Kasumi-1 (cell line): ENCODE data around the gene ZNF606.
"Not testable (repeated sequence)": the region's sequence is repeated elsewhere in the genome, so short reads cannot be mapped to it uniquely, and the experiment has no call there.

Experiments
- DNase-seq, 2 experiments: peaks; one replicate each; lab custom pipeline; 2025; lab: John Stamatoyannopoulos, UW

Gene ZNF606

GRCh38 chr19:58010507-58010906 is 7.9 kb upstream of the ZNF606 start:
- no peak for DNase-seq

GRCh38 chr19:58009666-58010301 is 7.2 kb upstream of the ZNF606 start:
- no peak for DNase-seq

- no peak for DNase-seq
Measured at GRCh38 chr19:58009301-58009665, 6.7 kb upstream of the ZNF606 start.

DNA sequence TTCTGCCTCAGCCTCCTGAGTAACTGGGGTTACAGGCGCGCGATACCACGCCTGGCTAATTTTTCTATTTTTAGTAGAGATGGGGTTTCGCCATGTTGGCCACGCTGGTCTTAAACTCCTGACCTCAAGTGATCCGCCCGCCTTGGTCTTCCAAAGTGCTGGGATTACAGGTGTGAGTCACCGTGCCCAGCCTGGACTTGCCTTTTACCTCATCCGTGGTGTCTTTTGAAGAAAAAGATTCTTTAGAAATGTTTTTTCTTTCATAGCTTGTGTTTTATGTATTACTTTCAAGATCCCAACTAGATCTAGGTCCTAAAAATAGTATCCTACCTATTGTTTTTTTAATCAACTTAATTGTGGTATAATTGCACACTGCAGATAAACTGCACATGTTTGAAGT is 6.3 kb upstream of the ZNF606 start:
- not testable (repeated sequence) for DNase-seq

DNA sequence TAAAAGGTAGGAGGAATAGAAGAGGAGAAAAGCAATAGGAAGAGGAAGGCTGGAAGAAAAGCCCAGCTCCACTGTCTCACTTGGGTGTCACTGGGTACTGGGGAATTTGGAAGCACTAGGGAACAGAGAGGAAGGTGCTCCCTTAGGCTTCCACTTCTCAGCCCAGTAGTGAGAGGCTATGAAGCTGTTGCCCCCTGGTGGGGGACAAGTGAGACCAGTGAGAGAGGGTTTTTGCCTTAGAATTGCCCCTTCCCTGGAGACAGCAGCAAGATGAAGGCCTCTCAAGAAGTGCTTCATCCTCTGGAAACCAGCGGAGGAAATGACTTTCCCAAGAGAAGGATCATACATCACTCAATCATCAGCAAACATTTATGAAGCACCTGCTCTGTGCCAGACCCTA is 4.7 kb upstream of the ZNF606 start:
- DNase-seq: no peak

DNA sequence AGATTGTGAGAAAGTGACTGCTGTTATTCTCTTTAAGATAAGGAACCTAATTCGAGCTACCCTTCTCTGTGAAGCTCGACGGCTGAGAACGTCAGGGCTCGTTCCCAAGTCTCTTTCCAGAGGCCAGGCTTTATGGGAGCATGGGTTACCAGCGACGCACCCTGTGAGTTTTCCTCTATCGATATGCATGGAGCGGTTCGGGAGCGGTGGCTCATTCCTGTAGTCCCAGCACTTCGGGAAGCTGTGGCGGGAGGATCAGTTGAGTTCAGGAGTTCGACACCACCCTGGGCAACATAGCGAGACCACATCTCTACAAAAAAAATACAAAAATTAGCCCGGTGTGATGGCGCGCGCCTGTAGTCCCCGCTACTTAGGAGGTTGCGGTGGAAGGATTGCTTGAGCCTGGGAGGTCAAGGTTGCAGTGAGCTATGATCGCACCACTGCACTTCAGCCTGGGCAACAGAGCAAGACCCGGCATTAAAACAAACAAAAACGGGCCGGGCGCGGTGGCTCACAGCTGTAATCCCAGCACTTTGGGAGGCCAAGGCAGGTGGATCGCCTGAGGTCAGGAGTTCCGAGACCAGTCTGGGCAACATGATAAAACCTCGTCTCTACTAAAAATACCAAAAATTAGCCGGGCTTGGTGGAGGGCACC is 681 bp upstream of the ZNF606 start:
- DNase-seq: no peak

DNA sequence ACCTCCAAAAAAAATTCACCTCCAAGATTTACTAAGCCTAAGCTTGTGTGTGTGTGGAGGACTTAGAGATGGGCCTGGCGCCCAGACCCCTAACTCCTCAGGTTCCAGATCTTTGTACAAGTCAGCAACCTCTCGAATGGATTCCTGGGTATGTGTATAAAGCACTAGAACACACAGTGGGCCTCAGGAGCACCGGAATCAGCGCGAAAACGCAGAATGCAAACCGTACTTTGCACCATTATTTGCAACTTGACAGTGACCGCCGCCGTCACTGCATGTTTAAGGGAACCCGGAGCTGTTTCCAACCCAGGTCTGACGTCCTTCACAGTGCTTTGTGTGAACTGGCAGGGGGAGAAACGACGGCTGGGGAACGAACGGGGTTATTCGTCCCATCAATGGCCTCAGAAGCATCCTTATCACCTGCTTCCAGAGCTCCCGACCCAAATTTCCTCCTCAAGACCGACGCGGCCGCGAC is 688 bp downstream of the ZNF606 start:
- DNase-seq: no peak

DNA sequence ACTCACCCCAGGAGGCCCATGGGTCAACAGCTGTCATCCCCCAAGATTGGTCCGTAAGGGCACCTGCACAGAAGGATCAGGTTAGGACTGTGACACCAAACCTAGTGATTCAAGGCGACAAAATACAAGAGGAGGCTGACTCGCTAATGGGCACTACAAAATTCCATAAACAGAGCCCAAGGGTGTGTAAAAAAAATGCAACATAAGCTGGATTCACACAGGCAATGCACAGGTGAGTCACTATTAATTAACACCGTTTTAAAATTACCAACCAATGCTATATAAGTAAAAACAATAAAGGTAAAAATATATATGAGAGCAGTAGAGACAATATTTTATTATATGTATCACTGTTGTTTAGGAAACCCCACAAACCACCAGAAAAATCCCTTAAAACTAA is 1.9 kb downstream of the ZNF606 start:
- DNase-seq: no peak

DNA sequence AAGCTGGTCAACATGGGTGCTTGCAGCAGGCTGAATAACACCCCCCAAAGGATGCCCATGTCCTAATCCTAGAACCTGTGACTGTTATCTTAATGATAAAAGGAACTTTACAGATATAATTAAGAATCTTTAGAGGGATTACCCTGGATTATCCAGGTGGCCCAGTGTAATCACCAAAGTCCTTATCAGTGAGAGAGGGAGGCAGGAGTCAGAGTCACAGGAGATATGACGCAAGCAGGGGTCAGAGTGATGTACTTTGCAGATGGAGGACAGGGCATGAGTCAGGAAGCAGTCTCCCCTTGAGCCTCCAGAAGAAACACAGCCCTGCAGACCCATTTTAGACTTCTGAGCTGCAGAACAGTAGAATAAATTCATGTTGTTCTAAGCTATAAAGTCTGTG is 9.8 kb downstream of the ZNF606 start:
- no peak for DNase-seq

GRCh38 chr19:57978586-57979289 is 23.9 kb downstream of the ZNF606 start:
- no peak for DNase-seq

DNA sequence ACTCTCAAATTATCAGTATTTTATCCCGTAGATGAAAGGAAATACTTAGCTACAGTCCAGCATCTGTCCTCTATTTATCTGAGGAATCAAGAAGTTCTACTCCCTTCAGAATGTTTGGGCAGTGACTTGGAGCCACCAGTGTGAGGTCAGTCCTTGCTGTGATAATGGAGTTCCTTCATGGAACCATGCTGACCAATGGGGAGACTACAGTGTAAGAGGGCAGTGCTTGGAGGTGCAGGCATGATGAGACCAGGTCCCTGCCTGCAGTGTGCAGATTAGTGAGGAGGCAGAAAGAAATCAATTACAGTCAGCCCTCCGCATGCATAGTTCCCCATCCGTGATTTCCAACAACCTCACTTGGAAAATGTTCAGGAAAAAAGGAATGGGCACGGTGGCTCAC is 28.2 kb downstream of the ZNF606 start, which contains the start of gene C19orf18:
Gene C19orf18 (minus strand): TSS at position 101 of the 400 bp plus-strand sequence. CDS start 102 bp downstream, outside the sequence.
- no peak for DNase-seq

- DNase-seq: no peak
Measured at GRCh38 chr19:57964761-57965160, 37.9 kb downstream of the ZNF606 start.

DNA sequence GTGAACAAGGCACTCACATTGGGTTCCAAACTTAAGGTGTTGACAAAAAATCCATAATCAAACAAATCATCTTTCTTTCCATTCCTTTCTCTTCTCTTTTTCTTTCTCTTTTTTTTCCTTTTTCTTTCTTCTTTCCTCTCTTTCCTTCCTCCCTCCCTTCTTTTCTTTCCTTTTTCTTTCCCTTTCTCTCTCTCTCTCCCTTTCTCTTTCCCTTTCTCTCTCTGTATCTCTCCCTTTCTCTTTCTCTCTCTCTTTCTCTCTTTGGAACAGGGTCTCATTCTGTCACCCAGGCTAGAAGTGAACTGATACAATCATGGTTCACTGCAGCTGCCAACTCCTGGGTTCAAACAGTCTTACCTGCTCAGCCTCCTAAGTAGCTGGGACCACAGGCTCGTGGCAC is 40.8 kb downstream of the ZNF606 start:
- no peak for DNase-seq

- DNase-seq: no peak
Measured at GRCh38 chr19:57954996-57955395, 47.6 kb downstream of the ZNF606 start.

DNA sequence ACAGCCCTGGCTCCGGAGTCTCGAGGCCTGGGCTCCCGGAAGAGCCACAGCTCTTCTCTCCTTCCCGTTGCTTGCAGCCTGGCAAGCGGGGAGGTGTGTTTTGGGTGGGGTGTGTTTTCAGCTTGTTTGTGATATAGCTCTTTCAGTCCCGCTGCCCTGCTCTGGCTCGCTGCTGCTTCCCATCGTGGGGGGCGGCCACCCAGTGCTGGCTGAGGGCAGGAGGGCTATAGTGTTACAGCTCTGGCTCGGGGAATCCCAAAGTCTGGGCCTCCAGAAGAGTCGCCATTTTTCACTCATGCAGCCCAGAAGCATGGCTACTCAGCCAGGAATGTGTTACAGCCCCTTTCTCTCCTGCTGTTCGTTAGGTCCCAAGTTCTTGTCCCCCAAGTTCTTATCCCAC is 52.9 kb downstream of the ZNF606 start:
- no peak for DNase-seq

DNA sequence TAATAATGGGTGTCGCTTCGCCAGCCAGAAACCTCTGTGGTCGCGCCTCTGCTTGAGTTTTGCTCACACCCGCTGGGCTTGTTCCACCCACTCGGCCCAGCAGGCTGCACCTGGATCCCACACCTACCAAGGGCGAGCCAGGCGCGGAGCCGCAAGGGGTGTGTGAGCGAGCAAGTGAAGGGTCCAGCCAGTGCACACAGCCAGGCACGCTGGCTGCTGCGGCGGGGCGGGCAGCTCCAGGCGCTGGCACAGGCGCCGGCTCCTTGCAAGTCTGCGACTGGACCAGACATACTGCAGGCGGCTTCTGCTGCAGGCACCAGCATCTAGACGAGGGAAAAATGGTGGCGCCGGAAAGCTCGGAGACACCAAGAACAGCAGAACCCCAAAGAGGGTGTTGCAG is 53.3 kb downstream of the ZNF606 start:
- DNase-seq: no peak

- peak; percentile 84 to 90 for DNase-seq
Measured at GRCh38 chr19:57947419-57948134, 55.0 kb downstream of the ZNF606 start, which contains the start of gene ZNF256. Gene ZNF256, minus strand, starts transcription at chr19:57947706. Its CDS starts 232 bp downstream, at chr19:57947474.

GRCh38 chr19:57947088-57947418 is 55.6 kb downstream of the ZNF606 start:
- DNase-seq: no peak

- no peak for DNase-seq
Measured at GRCh38 chr19:57946316-57946715, 56.3 kb downstream of the ZNF606 start.

GRCh38 chr19:57941593-57941992 is 61.0 kb downstream of the ZNF606 start:
- no peak for DNase-seq

DNA sequence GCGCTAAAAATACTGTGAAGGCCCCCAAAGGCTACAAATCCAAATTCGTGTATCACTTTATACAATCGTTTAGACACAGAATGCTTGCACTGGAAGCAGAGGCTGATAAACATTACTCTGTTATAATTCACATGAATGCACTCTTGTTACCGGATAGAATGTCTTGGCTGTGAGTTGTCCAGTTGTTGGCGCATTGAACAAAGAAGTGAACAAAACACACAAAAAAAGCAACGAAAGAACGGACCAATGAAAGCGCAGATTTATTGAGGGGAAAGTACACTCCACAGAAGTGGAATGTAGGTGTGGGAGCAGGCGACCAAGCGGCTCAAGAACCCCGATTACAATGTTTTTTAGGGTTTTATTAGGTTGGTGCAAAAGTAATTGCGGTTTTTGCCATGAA is 66.9 kb downstream of the ZNF606 start:
- no peak for DNase-seq

GRCh38 chr19:57934820-57935665 is 67.6 kb downstream of the ZNF606 start, which contains the start of gene ZNF418:
Gene ZNF418, minus strand, starts transcription at chr19:57935402. Its CDS starts 1,580 bp downstream, at chr19:57933822.
- no peak for DNase-seq
